IPS-11a (cell line): ENCODE results near the gene NKTR.

Experiments
- H3K4me3 ChIP-seq: one replicate; pipeline ENCODE4 v1.5.1; 2013; ENCODE audit warnings: low read depth, low read length, control low read depth

NKTR gene

GRCh38 chr3:42660131-42660715, 59.7 kb downstream of the NKTR start:
- H3K4me3 ChIP-seq = no peak overlapping the region

DNA sequence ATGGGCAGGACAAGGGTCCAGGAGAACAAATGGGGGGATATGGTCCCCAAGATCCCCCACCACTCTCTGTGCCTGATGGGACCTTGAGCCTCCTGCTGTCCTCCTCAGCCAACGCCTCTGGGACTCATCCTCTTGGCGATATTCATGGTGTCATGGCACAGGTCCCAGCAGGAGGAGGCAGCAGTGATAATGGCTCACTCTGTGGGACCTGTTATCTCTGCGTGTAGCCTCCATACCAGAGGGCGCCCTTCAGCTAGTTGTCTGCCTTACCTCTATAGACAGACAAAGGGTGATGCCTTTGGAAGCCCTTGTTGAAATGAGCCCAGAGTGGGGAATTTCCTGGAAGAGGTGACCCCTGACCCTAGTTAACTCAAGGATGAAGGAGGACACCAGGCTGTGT, 60.4 kb downstream of the NKTR start:
- no peak overlapping the region for H3K4me3 ChIP-seq

DNA sequence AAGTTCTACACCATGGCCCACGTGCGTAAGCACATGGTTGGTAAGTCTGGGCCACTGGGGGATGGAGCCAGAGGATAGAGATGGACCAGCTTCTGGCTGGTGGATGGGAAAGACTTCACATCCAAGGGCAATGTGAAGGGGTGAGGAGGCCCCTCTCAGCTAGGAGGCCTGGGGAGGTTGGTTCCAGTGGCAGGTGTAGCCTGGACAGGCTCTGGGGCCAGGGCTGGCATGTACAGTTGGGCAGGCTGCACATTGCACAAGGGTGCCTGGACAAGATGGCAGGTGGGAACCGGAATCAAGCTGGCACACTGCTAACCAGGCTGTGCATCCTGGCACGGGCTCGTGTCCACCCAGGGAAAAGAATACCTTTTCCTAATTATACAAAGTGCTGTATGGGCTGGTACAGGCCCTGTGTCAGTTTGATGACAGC, 61.1 kb downstream of the NKTR start:
- H3K4me3 ChIP-seq = no peak overlapping the region

DNA sequence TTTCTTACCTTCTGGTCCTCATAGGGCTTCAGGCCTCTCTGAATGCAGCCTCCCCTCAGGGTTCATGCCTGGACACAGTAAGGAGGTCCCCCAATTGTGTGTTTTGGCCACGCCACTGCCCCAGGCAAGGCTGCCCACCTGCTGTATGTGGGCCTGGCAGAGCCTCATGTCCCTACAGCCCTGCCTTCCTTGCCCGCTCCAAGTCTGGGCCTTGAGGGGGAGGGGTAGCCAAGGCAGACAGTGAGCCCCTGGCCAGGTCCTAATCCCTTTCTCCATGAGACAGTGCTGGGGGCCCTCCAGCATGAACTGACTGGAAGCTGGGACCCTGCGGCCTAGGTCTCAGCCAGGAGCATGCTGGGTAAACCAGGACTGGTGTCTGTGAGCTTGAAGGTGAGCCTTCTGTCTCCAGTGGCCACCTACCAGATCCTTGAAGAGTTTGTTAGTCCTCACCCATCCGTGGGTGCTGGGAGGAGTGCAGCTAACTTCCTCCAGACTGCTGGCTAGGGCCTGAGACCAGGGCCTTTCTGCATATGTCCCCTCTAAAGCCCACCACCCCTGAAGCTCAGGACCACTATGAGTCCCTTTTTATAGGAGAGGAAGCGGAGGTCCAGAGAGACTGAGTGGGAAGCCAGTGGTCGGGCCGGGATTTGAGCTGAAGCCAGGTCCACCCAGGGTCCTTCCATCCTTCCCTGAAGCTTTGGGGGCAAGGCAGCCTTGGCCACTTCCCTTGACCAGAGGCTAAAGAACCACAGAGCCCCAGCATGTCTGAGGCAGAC, 61.7 kb downstream of the NKTR start:
- H3K4me3 ChIP-seq = no peak overlapping the region

DNA sequence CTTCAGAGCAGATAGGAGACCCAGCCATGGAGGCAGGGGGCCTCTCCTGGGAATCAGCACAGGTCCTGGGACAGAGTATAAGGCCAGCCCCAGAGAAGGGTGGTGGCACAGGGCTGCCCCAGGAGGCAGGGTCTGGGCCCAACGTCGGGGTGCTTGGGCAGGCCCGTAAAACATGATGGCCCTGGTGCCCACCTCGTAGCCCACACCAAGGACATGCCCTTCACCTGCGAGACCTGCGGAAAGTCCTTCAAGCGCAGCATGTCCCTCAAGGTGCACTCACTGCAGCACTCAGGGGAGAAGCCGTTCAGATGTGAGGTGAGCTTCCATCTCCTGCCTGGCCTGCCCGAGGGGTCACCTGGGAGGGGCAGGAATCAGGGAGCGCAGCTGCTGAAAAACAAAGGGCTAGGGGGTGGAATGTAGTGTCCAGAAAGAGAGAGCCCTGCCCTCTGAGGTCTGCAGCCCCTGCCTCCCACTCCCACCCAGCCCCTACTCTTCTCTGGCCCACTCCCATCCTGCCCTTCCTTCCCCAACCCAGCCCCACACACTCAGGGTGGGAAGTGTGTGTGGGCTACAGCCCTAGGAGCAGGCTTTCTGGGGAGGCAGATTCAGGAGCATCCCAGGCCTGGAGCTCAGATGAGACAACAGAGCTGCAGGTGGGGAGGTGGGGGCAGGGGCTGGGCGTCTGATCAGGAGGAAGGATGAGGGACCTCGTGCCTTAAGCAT, 62.5 kb downstream of the NKTR start:
- H3K4me3 ChIP-seq = no peak overlapping the region

DNA sequence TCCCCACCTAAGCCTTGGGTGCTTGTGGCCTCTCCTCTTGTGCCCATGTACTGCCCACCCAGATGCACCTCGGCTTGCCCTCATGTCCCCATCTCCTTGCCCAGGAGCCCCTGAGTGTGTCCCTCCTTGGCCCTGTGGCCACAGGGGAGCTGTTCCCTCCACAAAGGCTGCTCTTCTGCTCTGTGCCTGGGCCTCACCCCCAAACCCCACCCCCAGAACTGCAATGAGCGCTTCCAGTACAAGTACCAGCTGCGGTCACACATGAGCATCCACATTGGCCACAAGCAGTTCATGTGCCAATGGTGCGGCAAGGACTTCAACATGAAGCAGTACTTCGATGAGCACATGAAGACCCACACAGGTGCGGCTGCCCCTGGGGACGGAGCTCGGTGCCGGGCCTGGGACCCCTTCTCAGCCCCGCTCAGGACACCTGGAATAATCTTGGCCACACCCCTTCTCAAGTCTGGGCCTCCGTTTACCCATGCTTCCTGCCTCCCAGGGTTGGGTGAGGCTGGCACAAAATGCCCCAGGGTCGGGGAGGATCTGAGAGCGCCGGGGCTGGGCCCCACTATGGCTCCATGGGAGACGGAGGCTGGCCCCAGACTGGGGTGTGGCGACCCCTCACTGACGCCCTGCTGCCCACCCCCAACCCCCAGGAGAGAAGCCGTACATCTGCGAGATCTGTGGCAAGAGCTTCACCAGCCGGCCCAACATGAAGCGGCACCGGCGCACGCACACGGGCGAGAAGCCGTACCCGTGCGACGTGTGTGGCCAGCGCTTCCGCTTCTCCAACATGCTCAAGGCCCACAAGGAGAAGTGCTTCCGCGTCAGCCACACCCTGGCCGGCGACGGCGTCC, 63.3 kb downstream of the NKTR start:
- H3K4me3 ChIP-seq = no peak overlapping the region

- no peak overlapping the region for H3K4me3 ChIP-seq
These were observed 63.9 kb downstream of the NKTR start for GRCh38 chr3:42664438-42664803.

DNA sequence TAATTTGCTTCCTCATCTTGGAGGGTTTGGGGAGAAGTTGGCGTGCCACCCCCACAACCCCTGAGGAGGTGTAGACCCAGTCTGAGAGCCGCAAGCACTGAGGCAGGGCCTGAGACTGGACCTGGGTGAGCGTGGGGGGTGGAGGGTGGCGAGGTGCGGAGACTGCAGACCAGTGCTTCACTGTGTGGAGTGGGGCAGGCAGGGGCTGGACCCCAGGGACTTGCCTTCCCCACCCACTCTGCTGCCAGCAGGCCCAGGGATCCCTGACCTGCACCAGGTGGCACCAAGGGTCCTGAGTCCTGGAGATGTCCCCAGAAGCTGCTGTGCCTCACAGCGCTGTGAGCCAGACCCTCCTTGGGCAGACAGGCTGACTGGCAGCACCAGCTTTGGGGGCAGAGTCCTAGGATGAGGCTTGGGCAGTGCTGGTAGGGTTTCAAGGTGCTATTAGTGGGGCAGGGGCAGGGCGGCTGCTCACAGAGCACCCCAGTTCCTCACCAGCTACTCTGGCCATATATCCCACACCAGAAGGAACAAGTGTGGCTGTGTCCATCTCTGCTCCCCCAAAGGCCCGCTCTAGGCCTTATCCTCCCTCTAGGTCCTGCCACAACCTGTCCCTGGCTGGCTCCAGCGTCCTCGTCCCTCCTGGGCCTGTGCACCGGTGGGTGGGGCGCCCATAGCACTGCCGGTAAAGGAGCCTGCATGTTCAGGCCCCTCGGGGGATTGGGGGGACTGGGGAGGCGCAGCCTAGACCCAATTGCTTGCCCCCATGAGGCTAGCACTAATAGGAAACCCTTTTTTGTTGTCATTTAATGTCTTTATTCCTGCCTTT, 64.8 kb downstream of the NKTR start:
- no peak overlapping the region for H3K4me3 ChIP-seq

GRCh38 chr3:42666022-42666421, 65.5 kb downstream of the NKTR start:
- H3K4me3 ChIP-seq = no peak overlapping the region

GRCh38 chr3:42666577-42666998, 66.1 kb downstream of the NKTR start:
- no peak overlapping the region for H3K4me3 ChIP-seq

DNA sequence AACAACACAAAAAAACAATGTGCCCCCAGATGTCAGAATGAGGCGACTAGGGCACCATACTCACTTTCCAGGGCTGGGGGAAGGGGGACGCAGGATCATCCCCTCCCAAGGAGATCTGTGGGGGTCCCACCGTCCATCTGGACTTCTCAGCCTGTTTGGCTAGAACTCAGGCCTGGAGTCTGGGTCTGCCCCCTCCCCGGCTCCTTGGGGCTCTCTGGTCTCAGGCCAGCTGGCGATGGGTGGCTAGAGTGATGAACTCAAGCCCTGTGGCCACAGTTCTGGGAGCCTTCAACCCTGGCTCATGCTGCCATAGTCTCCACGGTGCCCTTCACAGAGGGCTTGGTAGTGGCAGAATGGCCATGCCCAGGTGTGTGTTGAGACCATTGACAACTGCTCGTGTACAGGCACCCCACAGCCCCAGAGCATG, 66.6 kb downstream of the NKTR start:
- no peak overlapping the region for H3K4me3 ChIP-seq

DNA sequence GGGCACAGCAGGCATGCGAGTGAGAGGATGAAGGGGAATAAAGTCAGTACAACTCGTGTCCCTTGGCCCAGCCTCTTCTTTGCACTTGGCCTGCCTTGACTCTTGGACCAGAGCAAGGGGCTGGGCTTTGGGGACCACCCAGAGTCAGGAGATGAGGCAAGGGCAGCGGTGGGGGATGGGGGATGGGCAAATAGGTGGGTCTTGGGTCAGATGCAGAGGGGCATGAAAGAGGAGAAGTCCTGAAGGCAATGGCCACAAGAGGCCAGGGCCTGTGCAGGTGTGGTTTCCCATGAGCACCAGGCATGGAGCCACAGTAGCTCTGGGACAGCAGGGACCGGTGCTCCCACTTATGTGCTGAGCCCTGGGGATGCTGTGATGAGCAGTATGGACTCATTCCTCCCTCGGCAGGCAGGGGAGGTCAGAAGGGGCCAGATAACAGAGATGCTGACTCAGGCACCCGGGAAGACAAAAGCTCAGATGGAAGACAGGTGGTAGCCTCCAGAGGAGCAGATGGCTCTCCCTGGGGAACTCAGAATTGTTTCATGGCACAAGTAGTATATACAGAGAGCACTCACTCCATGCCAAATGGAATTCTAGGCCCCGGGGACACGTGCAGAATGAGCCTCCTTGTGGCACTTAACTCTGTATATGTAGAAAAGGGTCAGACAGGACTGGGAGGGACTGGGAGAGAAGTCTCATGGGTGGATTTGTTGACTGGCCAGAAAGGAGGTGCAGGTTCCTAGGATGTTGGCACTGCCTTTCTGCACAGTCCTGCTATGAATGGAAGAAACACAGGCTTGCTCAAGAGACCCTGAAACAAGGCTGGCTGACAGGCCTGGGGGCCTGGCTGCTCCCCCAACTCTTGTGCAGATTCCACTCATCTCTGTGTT, 67.3 kb downstream of the NKTR start:
- H3K4me3 ChIP-seq = no peak overlapping the region

DNA sequence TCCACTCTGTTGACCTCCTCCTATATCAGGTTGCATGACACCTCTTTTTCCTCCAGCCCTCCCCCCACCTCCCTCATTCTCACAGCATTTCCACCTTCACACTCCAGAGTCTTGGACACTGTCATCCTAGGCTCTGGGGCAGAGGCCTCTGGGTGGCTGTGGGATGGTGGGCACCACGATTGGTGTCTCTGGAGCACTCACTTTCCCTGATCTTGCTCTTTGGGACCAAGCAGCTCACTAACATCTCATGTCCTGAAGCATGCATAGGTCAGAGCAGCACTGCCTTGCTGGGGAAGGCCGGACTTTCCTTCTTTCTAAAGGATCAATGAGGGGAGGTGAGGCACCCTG, 67.9 kb downstream of the NKTR start:
- no peak overlapping the region for H3K4me3 ChIP-seq

GRCh38 chr3:42668793-42669217, 68.3 kb downstream of the NKTR start:
- H3K4me3 ChIP-seq = no peak overlapping the region

- no peak overlapping the region for H3K4me3 ChIP-seq
These were observed 69.6 kb downstream of the NKTR start for GRCh38 chr3:42670051-42670576.

DNA sequence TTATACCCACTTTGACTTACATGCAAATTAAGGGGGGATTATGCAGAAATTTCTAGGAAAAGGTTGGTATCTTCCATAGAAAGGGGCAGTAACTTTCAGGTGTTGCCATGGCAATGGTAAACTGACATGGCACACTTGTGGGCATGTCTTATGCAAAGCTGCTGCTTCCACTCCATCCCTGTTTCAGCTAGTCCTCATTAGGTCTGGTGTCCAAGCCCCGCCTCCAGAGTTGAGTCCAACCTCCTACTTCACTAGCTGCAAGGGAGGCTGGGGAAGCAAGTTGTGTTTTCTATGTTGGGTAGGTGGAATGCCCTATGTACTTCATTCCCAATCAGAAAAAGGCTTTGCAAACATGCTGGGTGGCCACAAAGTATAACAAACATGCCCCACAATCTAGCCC, 70.2 kb downstream of the NKTR start:
- H3K4me3 ChIP-seq = no peak overlapping the region

GRCh38 chr3:42672515-42672914, 72.0 kb downstream of the NKTR start:
- no peak overlapping the region for H3K4me3 ChIP-seq

- no peak overlapping the region for H3K4me3 ChIP-seq
These were observed 72.6 kb downstream of the NKTR start for GRCh38 chr3:42673082-42673481.

DNA sequence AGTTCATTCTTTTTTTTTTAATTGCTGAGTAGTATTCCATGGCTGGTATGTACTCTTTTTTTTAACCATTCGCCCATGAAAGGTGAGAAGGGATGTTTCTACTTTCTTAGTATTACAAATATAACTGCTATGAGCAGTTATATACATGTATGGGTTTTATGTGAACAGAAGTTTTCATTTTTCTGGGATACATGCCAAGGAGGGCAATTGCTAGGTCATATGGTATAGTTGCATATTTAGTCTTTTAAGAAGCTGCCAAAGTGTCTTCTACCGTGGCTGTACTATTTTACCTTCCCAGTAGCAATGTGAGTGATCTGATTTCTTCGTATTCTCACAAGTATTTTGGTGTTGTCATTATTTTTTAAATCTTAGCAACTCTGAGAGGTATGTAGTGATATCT, 73.7 kb downstream of the NKTR start:
- H3K4me3 ChIP-seq = no peak overlapping the region
